Activated T-cell treated with anti-CD3 and anti-CD28 coated beads, Interleukin-2, amount 50 U/mL, for 1 hour (primary cell): ENCODE measurements around the gene SNAPC4.

Experiments used
- DNase-seq: peaks from one replicate; pipeline ENCODE4 v3.0.0-alpha.2; 2020

The SNAPC4 gene

GRCh38 chr9:136386018-136386417 is 14.0 kb downstream of the SNAPC4 start:
- DNase-seq: no peak

GRCh38 chr9:136385015-136385414 is 15.0 kb downstream of the SNAPC4 start:
- peak; percentile 37 for DNase-seq

GRCh38 chr9:136383436-136383835 is 16.5 kb downstream of the SNAPC4 start:
- no peak for DNase-seq

GRCh38 chr9:136381966-136382513 is 17.9 kb downstream of the SNAPC4 start:
- no peak for DNase-seq

- DNase-seq: no peak
Observed at GRCh38 chr9:136381311-136381710, 18.7 kb downstream of the SNAPC4 start.

- no peak for DNase-seq
Observed at GRCh38 chr9:136380381-136380780, 19.6 kb downstream of the SNAPC4 start.

- DNase-seq: no peak
Observed at GRCh38 chr9:136379891-136380290, 20.1 kb downstream of the SNAPC4 start.

DNA sequence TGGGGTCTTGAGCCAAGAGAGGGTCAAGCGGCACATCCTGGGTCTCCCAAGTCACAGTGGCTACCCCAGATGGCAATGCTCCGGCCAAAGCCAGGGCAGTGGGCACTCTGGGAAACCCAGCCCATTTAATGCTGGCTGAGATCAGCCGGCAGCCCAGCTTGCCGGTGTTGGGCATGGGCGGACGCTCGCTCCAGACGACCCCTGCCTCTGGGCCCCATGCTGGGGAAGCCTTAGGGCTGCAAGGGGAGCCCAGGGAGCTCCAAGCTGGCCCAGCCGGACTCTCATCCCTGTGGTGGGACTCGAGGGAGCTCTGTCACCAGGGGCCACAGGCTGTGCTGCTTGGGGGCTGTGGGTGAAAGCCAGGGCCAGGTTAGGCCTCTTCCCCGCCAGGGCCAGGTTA is 20.6 kb downstream of the SNAPC4 start:
- no peak for DNase-seq

DNA sequence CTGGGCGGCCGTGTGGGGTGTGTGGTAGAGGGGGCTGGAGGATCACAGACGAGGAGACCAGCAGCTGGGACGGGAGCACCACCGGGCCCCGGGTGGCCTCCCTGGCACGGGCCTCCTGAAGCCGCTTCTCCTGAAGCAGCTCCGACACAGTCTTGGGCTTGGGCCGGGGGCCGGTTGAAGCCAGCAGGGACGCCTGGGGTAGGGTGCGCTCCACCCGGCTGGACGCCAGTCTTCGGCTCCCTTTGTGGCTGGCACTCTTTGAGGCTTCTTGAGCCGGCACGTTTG is 21.0 kb downstream of the SNAPC4 start:
- no peak for DNase-seq

GRCh38 chr9:136378170-136379002 is 21.6 kb downstream of the SNAPC4 start:
- DNase-seq: no peak

- DNase-seq: no peak
Observed at GRCh38 chr9:136377341-136378169, 22.4 kb downstream of the SNAPC4 start.

GRCh38 chr9:136376457-136376856 is 23.5 kb downstream of the SNAPC4 start:
- DNase-seq: no peak

DNA sequence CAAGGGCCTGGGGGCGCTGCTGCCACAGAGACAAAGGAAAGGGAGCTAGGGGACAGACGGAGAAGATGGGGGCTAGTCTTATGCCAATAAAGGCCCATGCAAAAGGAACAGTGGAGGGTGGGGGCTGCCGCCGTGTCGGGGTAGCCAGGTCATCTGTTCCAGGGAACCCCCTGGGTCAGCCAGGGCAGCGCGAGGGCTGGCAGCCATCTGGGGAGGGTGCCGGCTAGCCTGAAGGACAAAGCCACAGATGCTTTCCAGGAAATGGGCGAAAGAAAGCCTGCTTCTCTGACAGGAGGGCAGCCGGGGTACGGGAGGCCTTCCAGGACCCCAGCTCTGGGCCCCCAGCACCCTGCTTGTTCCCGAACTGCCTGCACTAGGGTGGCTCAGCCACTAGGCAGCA is 24.9 kb downstream of the SNAPC4 start:
- no peak for DNase-seq

DNA sequence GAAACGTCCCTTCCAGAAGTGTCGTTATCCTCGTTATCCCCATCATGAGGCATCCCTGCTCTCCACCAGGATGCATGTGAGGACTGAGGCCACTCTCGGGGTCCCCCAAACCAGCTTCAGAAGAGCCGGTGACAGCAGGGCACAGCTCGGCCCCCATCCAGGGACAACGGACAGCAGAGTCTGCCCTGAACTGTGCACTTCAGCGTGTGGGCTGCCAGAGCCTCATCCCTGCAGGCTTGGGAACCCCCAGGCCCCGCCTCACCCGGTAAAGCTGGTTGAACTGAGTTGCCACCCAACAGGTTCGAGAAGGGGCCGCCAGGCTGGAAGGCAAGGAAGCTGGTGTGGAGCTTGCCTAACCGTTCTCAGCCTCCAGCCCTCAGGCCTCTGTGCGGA is 25.8 kb downstream of the SNAPC4 start:
- no peak for DNase-seq

GRCh38 chr9:136373300-136374182 is 26.4 kb downstream of the SNAPC4 start, which contains the start of gene CARD9:
CARD9 (minus strand) TSS chr9:136373669; CDS start chr9:136372078, 1,591 bp downstream.
- DNase-seq: no peak

- no peak for DNase-seq
Observed at GRCh38 chr9:136372561-136373299, 27.2 kb downstream of the SNAPC4 start.

DNA sequence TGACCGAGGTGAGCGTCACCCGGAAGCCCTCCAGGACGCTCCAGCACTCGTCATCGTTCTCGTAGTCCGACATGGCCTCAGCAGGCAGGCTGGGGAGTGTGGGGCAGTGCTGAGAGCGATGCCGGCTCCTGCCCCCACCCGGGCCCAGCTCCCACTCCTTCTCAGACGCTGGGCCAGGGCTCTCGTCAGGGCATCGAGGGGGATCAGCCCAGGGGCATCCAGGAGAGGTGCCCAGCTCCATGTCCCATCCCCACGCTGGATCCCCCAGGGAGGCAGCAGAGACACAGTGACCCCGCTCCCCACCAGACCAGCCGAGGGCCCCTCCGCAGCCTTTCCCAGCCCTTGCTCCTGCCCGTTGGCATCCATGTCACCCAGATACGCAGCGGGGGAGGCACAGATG is 28.0 kb downstream of the SNAPC4 start:
- DNase-seq: no peak

DNA sequence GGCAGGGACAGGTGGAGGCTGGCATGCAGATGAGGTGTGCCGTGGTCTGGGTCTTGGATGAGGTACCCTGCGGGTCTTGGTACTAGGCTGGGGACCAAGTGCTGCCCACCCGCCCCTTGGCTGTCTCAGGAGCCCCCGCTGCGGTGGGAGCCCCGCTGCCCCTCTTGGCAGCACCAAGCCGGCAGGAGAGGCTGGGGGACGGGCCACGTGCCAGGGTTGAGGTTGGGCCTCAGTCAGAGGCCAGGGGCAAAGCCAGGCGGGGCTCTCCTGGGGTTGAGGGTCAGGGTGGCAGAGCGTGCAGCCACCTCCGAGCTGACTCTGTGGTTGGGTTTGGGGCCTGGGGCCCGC is 28.5 kb downstream of the SNAPC4 start:
- no peak for DNase-seq

DNA sequence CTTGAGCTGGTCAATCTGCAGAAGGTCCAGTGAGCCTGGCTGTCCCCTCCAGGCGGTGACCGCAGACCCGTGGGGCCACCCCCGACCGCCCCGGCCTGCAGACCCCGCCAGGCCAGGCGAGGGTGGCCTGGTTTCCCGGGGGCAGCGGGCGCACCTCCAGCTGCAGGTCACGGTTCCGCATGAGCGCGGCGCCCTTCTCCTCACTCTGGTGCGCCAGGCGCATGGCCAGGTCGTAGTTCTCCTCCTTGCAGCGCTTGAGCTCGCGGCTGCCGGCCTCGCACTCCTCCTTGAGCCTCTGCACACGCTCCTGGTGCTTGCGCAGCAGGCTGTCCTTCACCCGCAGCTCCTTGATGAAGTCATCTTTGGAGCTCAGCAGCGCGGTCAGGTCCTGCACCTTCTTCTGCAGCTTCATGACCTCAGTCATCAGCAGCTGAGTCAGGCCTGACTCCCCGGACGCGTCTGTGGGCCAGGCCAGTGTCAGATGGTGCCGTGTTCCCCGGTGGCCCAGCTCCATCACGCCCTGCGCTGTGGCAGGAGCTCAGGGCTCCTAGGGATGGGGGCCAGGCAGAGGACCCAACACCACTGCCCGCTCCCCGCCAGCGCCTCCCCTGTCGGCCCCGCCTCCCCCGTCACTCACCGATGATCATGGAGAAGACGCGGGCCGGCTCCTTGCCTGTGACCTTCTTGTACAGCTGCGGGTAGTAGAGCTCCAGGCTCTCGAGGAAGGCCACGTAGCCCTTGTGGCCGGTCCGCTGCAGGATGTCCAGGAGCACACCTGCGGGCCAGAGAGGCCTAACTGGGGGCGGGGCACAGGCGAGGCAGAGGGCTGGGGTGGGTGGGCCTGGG is 29.1 kb downstream of the SNAPC4 start:
- no peak for DNase-seq

GRCh38 chr9:136370037-136370436 is 29.9 kb downstream of the SNAPC4 start:
- DNase-seq: no peak

- no peak for DNase-seq
Observed at GRCh38 chr9:136368190-136368589, 31.8 kb downstream of the SNAPC4 start.
